A673 (cell line): ENCODE data around the gene SYNE2.

Source experiments
- EZH2 ChIP-seq: fragments of 200-600 bp; sonication (generic); IDR thresholded peaks from 2 replicates; pipeline ENCODE4 v1.6.1; 2017; ENCODE audit warnings: borderline replicate concordance, low read depth, mild to moderate bottlenecking, mixed read lengths, antibody characterized with exemption, low read length; ENCODE audit not compliant: poor library complexity, severe bottlenecking
- TF ChIP-seq, protein P1 (sequence below): fragments of 300-800, 200-600 bp; sonication (generic); conservative IDR thresholded peaks from 2 replicates; pipeline ENCODE4 v1.5.1; 2017; ENCODE audit warnings: low read depth, mild to moderate bottlenecking, antibody characterized with exemption, low read length, moderate library complexity, mixed read lengths

DNA sequence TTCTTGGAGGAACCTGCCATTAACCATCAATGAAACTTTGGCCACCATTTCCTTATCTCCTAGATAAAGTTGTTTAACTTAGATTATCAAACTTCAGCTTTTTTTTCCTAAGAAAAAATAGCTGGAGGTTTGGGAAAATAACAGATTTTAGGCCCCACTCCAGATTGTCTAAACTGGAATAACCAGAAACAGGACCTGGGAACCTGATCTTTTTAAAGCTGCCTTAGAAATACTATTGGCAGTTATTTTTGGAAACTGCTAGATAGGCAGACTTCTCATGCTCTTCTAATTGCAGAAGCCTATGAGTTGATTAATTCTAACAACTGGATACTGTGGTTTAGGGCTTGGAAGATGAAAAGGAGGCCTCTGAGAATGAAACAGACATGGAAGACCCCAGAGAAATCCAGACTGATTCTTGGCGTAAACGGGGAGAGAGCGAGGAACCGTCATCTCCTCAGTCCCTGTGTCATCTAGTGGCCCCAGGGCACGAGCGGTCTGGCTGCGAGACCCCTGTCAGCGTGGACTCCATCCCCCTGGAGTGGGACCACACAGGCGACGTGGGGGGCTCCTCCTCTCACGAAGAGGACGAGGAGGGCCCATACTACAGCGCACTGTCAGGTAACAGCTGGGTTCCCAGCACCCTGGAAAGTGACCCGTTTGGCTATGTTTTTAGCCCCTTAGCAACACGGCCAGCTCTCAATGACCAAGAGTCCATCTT, 361.2 kb downstream of the SYNE2 start:
- TF ChIP-seq, protein P1, sequence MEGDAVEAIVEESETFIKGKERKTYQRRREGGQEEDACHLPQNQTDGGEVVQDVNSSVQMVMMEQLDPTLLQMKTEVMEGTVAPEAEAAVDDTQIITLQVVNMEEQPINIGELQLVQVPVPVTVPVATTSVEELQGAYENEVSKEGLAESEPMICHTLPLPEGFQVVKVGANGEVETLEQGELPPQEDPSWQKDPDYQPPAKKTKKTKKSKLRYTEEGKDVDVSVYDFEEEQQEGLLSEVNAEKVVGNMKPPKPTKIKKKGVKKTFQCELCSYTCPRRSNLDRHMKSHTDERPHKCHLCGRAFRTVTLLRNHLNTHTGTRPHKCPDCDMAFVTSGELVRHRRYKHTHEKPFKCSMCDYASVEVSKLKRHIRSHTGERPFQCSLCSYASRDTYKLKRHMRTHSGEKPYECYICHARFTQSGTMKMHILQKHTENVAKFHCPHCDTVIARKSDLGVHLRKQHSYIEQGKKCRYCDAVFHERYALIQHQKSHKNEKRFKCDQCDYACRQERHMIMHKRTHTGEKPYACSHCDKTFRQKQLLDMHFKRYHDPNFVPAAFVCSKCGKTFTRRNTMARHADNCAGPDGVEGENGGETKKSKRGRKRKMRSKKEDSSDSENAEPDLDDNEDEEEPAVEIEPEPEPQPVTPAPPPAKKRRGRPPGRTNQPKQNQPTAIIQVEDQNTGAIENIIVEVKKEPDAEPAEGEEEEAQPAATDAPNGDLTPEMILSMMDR, result no peak
- TF ChIP-seq EZH2, result no peak
